ENCODE measurements around the gene SORCS2.

DNA sequence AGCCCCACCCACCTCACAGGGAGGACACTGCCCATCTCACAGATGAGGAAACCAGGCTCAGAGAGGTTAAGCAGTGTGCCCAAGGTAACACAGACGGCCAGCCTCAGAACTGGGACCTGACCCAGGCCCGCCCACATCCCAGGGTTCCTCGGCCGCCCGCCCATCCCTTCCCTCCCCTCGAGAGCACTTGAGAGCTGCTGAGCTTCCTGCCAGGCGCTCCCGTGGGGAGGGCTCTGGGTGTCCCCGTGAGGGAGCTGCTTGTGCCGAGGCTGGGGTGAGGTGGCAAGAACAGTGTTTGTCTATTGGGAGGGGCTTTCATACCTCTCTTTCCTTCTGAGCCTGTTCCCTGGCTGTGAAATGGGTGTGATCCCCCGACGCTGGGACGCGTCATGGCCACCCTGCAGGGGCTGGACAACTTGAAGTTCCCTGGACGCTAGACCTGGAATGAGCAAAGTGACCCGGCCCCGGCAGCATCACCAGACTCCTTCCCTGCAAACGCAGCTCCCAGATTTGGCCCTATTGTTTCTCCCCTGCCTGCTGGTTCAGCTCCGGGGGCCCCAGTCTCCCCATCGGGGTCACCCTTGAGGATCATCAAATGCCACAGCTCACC, 542.4 kb downstream of the SORCS2 start:
- no peak for TF ChIP-seq GATA2 (IDR thresholded peaks at IDR 0.05; ENCODE audit: low read depth, low read length)
- TF ChIP-seq GATA3 (IDR thresholded peaks at IDR 0.05; ENCODE audit: low read depth, low read length) = no peak

Measured in SH-SY5Y (cell line).